Duodenal mucosa (tissue), 2 donors: ENCODE results near the gene NLGN1.

Source experiments
- H3K27ac ChIP-seq: one replicate; pipeline ENCODE4 v1.7.0; 2013; ENCODE audit warnings: low read depth, low read length
- H3K27me3 ChIP-seq, 2 donors: one replicate each; pipeline ENCODE4 v1.7.0; 2013; ENCODE audit warnings: low read length in 2 of 2, control low read depth in 1 of 2; ENCODE audit not compliant: insufficient read depth in 2 of 2, control insufficient read depth in 1 of 2
- H3K36me3 ChIP-seq, 2 donors: one replicate each; pipeline ENCODE4 v1.7.0; 2013; ENCODE audit warnings: low read length in 2 of 2, control low read depth in 1 of 2; ENCODE audit not compliant: insufficient read depth in 2 of 2, control insufficient read depth in 1 of 2
- H3K4me1 ChIP-seq, 2 donors: one replicate each; pipeline ENCODE4 v1.7.0; 2013; ENCODE audit warnings: low read length in 2 of 2, control low read depth in 1 of 2; ENCODE audit not compliant: insufficient read depth in 2 of 2, control insufficient read depth in 1 of 2
- H3K4me3 ChIP-seq, 2 donors: one replicate each; pipeline ENCODE4 v1.7.0; 2013; ENCODE audit warnings: low read length in 2 of 2, low read depth in 1 of 2
- H3K9ac ChIP-seq, 2 donors: one replicate each; pipeline ENCODE4 v1.7.0; 2013; ENCODE audit warnings: low read length in 2 of 2, low read depth in 1 of 2
- H3K9me3 ChIP-seq, 2 donors: one replicate each; pipeline ENCODE4 v1.7.0; 2013; ENCODE audit warnings: low read length in 2 of 2, control low read depth in 1 of 2; ENCODE audit not compliant: control insufficient read depth in 1 of 2

NLGN1 gene

DNA sequence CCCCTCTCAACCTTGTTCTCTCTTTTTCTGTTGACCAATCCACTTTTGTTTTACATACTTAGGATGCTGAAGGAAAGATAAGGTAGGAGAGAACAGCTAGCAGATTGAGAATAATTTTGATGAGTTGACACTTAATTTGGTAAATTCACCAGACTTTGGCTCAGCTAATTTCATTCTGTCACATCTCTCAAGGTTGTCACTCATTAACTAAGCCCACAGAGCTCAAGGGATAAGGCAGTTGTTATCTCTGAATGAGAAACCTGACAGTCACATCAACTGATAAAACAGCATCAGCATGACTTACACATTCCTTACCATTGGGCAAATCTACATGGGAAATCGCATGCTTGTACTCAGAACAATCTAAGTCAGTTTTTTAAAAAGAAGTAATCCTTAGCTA lies 591.4 kb downstream of the NLGN1 start:
- H3K27me3 ChIP-seq: no peaks in the 10 kb centered on the region
- H3K4me1 ChIP-seq: no peaks in the 10 kb centered on the region
- no peak overlapping the region for H3K9ac ChIP-seq
- no peak overlapping the region for H3K4me3 ChIP-seq
- no peak overlapping the region for H3K27ac ChIP-seq
- H3K9me3 ChIP-seq: no peaks in the 10 kb centered on the region
- no peaks in the 10 kb centered on the region for H3K36me3 ChIP-seq

GRCh38 chr3:173992416-173992815 lies 594.9 kb downstream of the NLGN1 start:
- no peak overlapping the region for H3K27ac ChIP-seq
- no peaks in the 10 kb centered on the region for H3K36me3 ChIP-seq
- H3K9me3 ChIP-seq: no peaks in the 10 kb centered on the region
- H3K27me3 ChIP-seq: no peaks in the 10 kb centered on the region
- no peak overlapping the region for H3K4me3 ChIP-seq
- H3K9ac ChIP-seq: no peak overlapping the region
- no peaks in the 10 kb centered on the region for H3K4me1 ChIP-seq

- Histone ChIP-seq H3K9ac (no peak overlapping the region), H3K27ac (no peak overlapping the region), H3K27me3 (no peaks in the 10 kb centered on the region), H3K4me3 (no peak overlapping the region), H3K36me3 (no peaks in the 10 kb centered on the region), H3K4me1 (no peaks in the 10 kb centered on the region), H3K9me3 (no peaks in the 10 kb centered on the region)
These were observed 595.8 kb downstream of the NLGN1 start for GRCh38 chr3:173993299-173993698.

DNA sequence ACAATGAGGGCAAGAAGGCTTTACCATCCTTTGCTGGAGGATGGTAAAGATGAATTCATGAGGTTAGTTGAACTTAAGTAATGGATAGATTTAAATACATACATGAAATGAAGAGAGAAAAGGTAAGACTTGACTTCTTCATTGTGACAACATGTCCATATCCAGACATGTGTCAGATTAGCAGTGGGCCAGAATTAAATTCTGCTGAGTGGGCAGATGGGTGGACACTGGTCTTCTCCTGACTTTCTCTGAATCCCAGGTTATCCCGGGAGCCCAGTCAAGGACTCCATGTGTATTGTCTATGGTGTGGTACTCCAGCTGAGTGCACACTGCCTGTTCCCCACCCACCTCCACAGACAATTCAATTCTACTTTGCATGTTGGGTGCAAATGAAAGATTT lies 603.1 kb downstream of the NLGN1 start:
- Histone ChIP-seq H3K4me3 (no peak overlapping the region), H3K4me1 (no peaks in the 10 kb centered on the region), H3K27ac (no peak overlapping the region), H3K27me3 (no peaks in the 10 kb centered on the region), H3K9ac (no peak overlapping the region), H3K9me3 (no peaks in the 10 kb centered on the region), H3K36me3 (no peaks in the 10 kb centered on the region)

GRCh38 chr3:174002543-174002942 lies 605.0 kb downstream of the NLGN1 start:
- no peaks in the 10 kb centered on the region for H3K27me3 ChIP-seq
- no peak overlapping the region for H3K9ac ChIP-seq
- H3K9me3 ChIP-seq: no peaks in the 10 kb centered on the region
- H3K4me1 ChIP-seq: no peaks in the 10 kb centered on the region
- H3K27ac ChIP-seq: no peak overlapping the region
- no peak overlapping the region for H3K4me3 ChIP-seq
- no peaks in the 10 kb centered on the region for H3K36me3 ChIP-seq

DNA sequence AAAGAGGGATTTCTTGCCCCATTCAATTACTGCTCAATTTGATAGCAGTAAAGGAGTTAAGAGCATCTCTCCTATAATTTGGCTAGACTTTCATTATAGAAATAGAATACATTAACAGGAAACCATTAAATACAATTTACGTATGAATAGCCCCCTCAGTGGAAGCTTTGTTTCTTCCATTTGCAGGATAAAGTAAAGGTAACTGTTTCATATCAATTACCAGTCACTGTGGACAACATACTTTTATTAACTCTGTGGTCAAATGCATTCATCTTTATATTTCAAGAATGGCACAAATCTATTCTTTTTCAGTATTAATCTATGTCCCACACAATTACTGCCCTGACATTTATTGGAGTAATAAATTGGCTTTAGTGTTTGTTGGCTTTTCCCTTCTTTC lies 613.4 kb downstream of the NLGN1 start:
- no peaks in the 10 kb centered on the region for H3K27me3 ChIP-seq
- no peaks in the 10 kb centered on the region for H3K4me1 ChIP-seq
- H3K9ac ChIP-seq: no peak overlapping the region
- H3K36me3 ChIP-seq: no peaks in the 10 kb centered on the region
- H3K9me3 ChIP-seq: no peaks in the 10 kb centered on the region
- H3K4me3 ChIP-seq: no peak overlapping the region
- H3K27ac ChIP-seq: no peak overlapping the region

GRCh38 chr3:174016186-174016585 lies 618.6 kb downstream of the NLGN1 start:
- H3K27me3 ChIP-seq: no peaks in the 10 kb centered on the region
- no peak overlapping the region for H3K4me3 ChIP-seq
- no peaks in the 10 kb centered on the region for H3K9me3 ChIP-seq
- H3K9ac ChIP-seq: no peak overlapping the region
- no peaks in the 10 kb centered on the region for H3K4me1 ChIP-seq
- no peak overlapping the region for H3K27ac ChIP-seq
- no peaks in the 10 kb centered on the region for H3K36me3 ChIP-seq

DNA sequence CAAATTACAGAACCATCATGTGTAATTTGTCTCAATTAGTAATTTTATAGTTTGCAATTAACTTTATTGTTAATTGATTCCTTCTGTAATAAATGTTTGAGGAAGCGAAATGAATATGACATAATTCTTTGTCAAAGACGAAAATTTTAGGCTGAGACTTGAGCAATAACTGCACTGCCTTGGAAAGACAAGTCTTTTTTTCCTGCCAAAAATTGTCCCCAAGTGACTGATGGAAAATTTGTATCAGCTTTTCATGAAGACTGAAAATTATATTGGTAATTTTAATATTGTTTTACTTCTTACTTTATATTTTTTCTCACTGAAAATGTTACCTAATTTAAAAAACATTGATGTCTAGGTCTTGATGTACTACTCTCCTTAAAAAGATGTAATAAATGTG lies 622.6 kb downstream of the NLGN1 start:
- no peak overlapping the region for H3K4me3 ChIP-seq
- no peak overlapping the region for H3K27ac ChIP-seq
- no peak overlapping the region for H3K9ac ChIP-seq
- no peaks in the 10 kb centered on the region for H3K36me3 ChIP-seq
- H3K4me1 ChIP-seq: no peaks in the 10 kb centered on the region
- H3K27me3 ChIP-seq: no peaks in the 10 kb centered on the region
- H3K9me3 ChIP-seq: no peaks in the 10 kb centered on the region

DNA sequence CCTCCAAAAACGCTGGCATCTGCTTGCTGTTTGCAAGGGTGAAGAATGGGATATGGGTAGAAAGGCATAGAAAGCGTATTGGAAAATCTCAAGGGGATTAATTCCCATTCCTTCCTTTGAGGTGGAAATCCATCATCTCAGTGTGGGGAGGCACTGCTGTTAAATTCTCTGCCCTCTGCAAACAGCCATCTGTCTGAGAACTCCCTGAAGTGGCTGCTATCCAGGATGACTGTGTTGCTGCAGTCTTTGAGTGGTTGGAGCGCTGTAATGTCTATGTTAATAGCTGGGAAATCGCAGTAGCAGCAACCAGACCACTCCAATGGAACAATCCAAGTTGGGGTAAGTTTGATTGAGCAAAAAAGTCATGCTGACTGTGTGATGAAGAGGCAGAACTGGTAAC lies 625.9 kb downstream of the NLGN1 start:
- Histone ChIP-seq H3K27ac (no peak overlapping the region), H3K36me3 (no peaks in the 10 kb centered on the region), H3K4me1 (no peaks in the 10 kb centered on the region), H3K4me3 (no peak overlapping the region), H3K27me3 (no peaks in the 10 kb centered on the region), H3K9me3 (no peaks in the 10 kb centered on the region), H3K9ac (no peak overlapping the region)

GRCh38 chr3:174028673-174029072 lies 631.1 kb downstream of the NLGN1 start:
- Histone ChIP-seq H3K4me3 (no peak overlapping the region), H3K9me3 (peaks cover 4 to 7% of the 10 kb centered on the region in 2 donors), H3K36me3 (no peaks in the 10 kb centered on the region), H3K9ac (no peak overlapping the region), H3K27ac (no peak overlapping the region), H3K4me1 (no peaks in the 10 kb centered on the region), H3K27me3 (no peaks in the 10 kb centered on the region)

- Histone ChIP-seq H3K36me3 (no peaks in the 10 kb centered on the region), H3K27ac (no peak overlapping the region), H3K9ac (no peak overlapping the region), H3K9me3 (no peaks in the 10 kb centered on the region), H3K4me3 (no peak overlapping the region), H3K27me3 (no peaks in the 10 kb centered on the region), H3K4me1 (no peaks in the 10 kb centered on the region)
These were observed 637.9 kb downstream of the NLGN1 start for GRCh38 chr3:174035328-174035886.
